Loucy (cell line): ENCODE measurements around the gene TNRC6B.

ENCODE experiments used
- CTCF ChIP-seq: fragments of 200-600 bp; sonication (generic); conservative IDR thresholded peaks from 2 replicates; pipeline ENCODE4 v1.5.1; 2014; ENCODE audit warnings: mild to moderate bottlenecking, antibody characterized with exemption, low read length
- EZH2phosphoT487 ChIP-seq: fragments of 200-600 bp; IDR thresholded peaks from 2 replicates; pipeline ENCODE4 v1.6.1; 2018; ENCODE audit warnings: antibody characterized with exemption, mild to moderate bottlenecking, moderate library complexity, borderline replicate concordance

DNA sequence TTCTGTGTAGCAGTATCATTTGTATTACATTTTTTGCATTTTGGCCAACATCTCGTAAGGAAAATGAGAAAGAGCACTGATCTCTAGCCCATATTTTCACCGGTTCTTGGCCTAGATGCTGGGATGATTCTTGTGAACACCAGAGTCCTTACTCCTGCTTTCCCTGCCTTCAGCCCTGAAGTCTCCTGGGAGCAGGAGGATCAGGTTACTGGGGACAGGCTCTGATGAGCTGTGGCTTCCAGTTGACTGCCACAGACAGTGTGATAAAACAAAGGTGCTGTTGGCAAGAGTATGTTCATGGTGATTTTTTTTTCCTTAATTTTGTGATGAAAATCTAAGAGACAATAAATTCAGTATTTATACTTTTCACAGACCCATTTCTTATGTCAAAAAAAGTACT, 134.3 kb downstream of the TNRC6B start:
- TF ChIP-seq CTCF (no peak), EZH2phosphoT487 (no peak)
